Measurements from ENCODE around the gene BAHD1. TPM values are rescaled to one million over a fixed set of nuclear protein-coding genes. Genes with fewer than 3 reads are reported as not detected.

Gene BAHD1
- polyA plus RNA-seq, 3 donors = 0.67 to 8.9 (median 0.79) TPM

- Histone ChIP-seq H3K9me3 (replicated peaks in 1 of 2; ENCODE audit: control insufficient read depth in 1 of 2, insufficient read depth in 1 of 2, low read length in 2 of 2) (no peaks in the 10 kb centered on the region), H3K36me3 (replicated peaks in 1 of 2; ENCODE audit: control insufficient read depth in 1 of 2, insufficient read depth in 2 of 2, low read length in 2 of 2) (no peaks in the 10 kb centered on the region), H3K4me1 (ENCODE audit: control insufficient read depth in 1 of 2, insufficient read depth in 2 of 2, low read length in 2 of 2) (peaks cover 19 to 22% of the 10 kb centered on the region in 2 donors), H4K20me1 (ENCODE audit: insufficient read depth, low read length) (no peaks in the 10 kb centered on the region), H3K79me2 (ENCODE audit: insufficient read depth, low read length) (no peaks in the 10 kb centered on the region), H3K4me2 (replicated peaks; ENCODE audit: extremely low read depth, low read length, poor library complexity, severe bottlenecking) (no peak overlapping the region), H3K4me3 (replicated peaks in 1 of 3; ENCODE audit: low read depth in 2 of 3, low read length in 3 of 3) (no peak overlapping the region), H3K9ac (ENCODE audit: insufficient read depth, low read length, poor library complexity, severe bottlenecking) (no peak overlapping the region), H2AFZ (ENCODE audit: insufficient read depth, low read depth, low read length, poor library complexity, severe bottlenecking) (no peak overlapping the region), H3K27me3 (ENCODE audit: control insufficient read depth in 2 of 2, insufficient read depth in 2 of 2, low read length in 2 of 2) (peaks cover 28 to 65% of the 10 kb centered on the region in 2 donors), H3K27ac (ENCODE audit: low read depth in 1 of 2, low read length in 2 of 2) (no peak overlapping the region)
- no peak for DNase-seq
- Mint-ChIP-seq H3K9me3 (peaks cover 0 to 11% (median 0%) of the 10 kb centered on the region in 7 donors), H3K27me3 (ENCODE audit: low read depth in 3 of 3) (peaks cover 70 to 76% (median 76%) of the 10 kb centered on the region in 3 donors), H3K4me3 (peak overlapping the region in 1 of 2 donors; percentile 97), H3K4me1 (peaks cover 27% of the 10 kb centered on the region), H3K27ac (peak overlapping the region in 1 of 7 donors; percentile 76), H3K36me3 (peaks cover 6 to 10% of the 10 kb centered on the region in 2 donors)
- TF ChIP-seq, protein P1, sequence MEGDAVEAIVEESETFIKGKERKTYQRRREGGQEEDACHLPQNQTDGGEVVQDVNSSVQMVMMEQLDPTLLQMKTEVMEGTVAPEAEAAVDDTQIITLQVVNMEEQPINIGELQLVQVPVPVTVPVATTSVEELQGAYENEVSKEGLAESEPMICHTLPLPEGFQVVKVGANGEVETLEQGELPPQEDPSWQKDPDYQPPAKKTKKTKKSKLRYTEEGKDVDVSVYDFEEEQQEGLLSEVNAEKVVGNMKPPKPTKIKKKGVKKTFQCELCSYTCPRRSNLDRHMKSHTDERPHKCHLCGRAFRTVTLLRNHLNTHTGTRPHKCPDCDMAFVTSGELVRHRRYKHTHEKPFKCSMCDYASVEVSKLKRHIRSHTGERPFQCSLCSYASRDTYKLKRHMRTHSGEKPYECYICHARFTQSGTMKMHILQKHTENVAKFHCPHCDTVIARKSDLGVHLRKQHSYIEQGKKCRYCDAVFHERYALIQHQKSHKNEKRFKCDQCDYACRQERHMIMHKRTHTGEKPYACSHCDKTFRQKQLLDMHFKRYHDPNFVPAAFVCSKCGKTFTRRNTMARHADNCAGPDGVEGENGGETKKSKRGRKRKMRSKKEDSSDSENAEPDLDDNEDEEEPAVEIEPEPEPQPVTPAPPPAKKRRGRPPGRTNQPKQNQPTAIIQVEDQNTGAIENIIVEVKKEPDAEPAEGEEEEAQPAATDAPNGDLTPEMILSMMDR (IDR thresholded peaks at IDR 0.05) = no peak
- WGBS (ENCODE audit: insufficient coverage) = 71% methylated on average over 1 of the region's 2 CpGs
- intact Hi-C loops (cut with micrococcal nuclease) = no loop called here
These were observed 69.4 kb downstream of the BAHD1 start for GRCh38 chr15:40510201-40510600.

DNA sequence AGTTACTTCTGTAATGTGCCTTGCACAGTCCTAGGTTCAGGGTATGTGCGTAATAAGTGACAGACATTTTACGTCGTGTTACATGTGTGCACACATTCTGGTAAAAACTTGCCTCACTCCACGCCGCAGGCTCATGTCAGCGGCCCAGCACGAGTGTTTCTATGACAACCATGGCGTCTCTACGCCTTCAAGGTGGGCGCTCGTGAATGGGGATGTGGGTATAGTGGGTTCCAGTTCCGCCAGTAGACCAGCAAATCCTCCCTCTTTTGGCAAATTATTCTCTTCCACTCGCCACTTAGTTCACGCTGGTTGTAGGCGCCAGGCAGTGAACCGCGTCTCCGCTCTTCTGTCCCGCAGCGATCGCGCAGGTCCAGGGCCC is 70.3 kb downstream of the BAHD1 start:
- peaks cover 27% of the 10 kb centered on the region for H3K4me1 Mint-ChIP-seq
- H3K36me3 Mint-ChIP-seq = peaks cover 6 to 10% of the 10 kb centered on the region in 2 donors
- H3K9me3 Mint-ChIP-seq = peaks cover 0 to 14% (median 2%) of the 10 kb centered on the region in 7 donors
- peak overlapping the region; percentile 84 for H3K4me2 ChIP-seq (replicated peaks; ENCODE audit: extremely low read depth, low read length, poor library complexity, severe bottlenecking)
- H3K79me2 ChIP-seq (ENCODE audit: insufficient read depth, low read length) = no peaks in the 10 kb centered on the region
- no peaks in the 10 kb centered on the region for H3K36me3 ChIP-seq (replicated peaks in 1 of 2; ENCODE audit: control insufficient read depth in 1 of 2, insufficient read depth in 2 of 2, low read length in 2 of 2)
- H3K27me3 Mint-ChIP-seq (ENCODE audit: low read depth in 3 of 3) = peaks cover 68 to 76% (median 76%) of the 10 kb centered on the region in 3 donors
- H3K27ac ChIP-seq (ENCODE audit: low read depth in 1 of 2, low read length in 2 of 2) = no peak overlapping the region
- peaks cover 19 to 22% of the 10 kb centered on the region in 2 donors for H3K4me1 ChIP-seq (ENCODE audit: control insufficient read depth in 1 of 2, insufficient read depth in 2 of 2, low read length in 2 of 2)
- WGBS (ENCODE audit: insufficient coverage) = 5% methylated on average over 15 of the region's 22 CpGs
- H3K4me3 ChIP-seq (replicated peaks in 1 of 3; ENCODE audit: low read depth in 2 of 3, low read length in 3 of 3) = peak overlapping the region; percentile 26 to 77 (median 46)
- peak overlapping the region; percentile 56 for H3K9ac ChIP-seq (ENCODE audit: insufficient read depth, low read length, poor library complexity, severe bottlenecking)
- H3K9me3 ChIP-seq (replicated peaks in 1 of 2; ENCODE audit: control insufficient read depth in 1 of 2, insufficient read depth in 1 of 2, low read length in 2 of 2) = no peaks in the 10 kb centered on the region
- H2AFZ ChIP-seq (ENCODE audit: insufficient read depth, low read depth, low read length, poor library complexity, severe bottlenecking) = peak overlapping the region; percentile 78
- peak overlapping the region; percentile 82 to 97 for H3K4me3 Mint-ChIP-seq
- peak; percentile 6 to 26 (median 13) for DNase-seq
- no peaks in the 10 kb centered on the region for H4K20me1 ChIP-seq (ENCODE audit: insufficient read depth, low read length)
- TF ChIP-seq, protein P1 (IDR thresholded peaks at IDR 0.05) = no peak
- intact Hi-C loops (cut with micrococcal nuclease) = no loop called here
- peaks cover 28 to 65% of the 10 kb centered on the region in 2 donors for H3K27me3 ChIP-seq (ENCODE audit: control insufficient read depth in 2 of 2, insufficient read depth in 2 of 2, low read length in 2 of 2)
- peak overlapping the region in 3 of 7 donors; percentile 19 to 76 (median 58) for H3K27ac Mint-ChIP-seq

All from CD14-positive monocyte (primary cell).